PC-3 (cell line): ENCODE data around the gene EXOSC10. TPM values are rescaled to one million over a fixed set of nuclear protein-coding genes. Genes with fewer than 3 reads are reported as not detected.

Experiments used
- ATAC-seq: fragments of 200-7000 bp; cut with Tn5 transposase; 2 replicates; pipeline ENCODE4 v1.9.1; 2020; ENCODE audit warnings: mild to moderate bottlenecking, moderate library complexity
- BruUV-seq: library from RNA; stranded (reverse); fragments of 400-500 nt; replicated peaks from 2 replicates; lab custom pipeline; 2021; lab: Mats Ljungman, UMichigan
- CTCF ChIA-PET: fragments of 300-600 bp; sonication (Branson Sonifier 250); formaldehyde crosslinking; loops from one replicate; lab custom pipeline; 2022; ENCODE audit warnings: antibody characterized with exemption; lab: Charles Lee
- POLR2A ChIA-PET: fragments of 300-600 bp; sonication (Branson Sonifier 250); formaldehyde crosslinking; loops from one replicate; lab custom pipeline; 2022; ENCODE audit warnings: antibody characterized with exemption; ENCODE audit not compliant: unreplicated experiment; lab: Charles Lee
- DNase-seq: peaks from one replicate; pipeline ENCODE4 v3.0.0-alpha.2; 2015
- H2AFZ ChIP-seq: fragments of 300-600 bp; sonication (generic); 2 replicates; pipeline ENCODE4 v1.6.0; 2016; ENCODE audit warnings: antibody characterized with exemption, low read length
- H3F3A ChIP-seq: fragments of 300-600 bp; sonication (generic); one replicate; pipeline ENCODE4 v1.6.0; 2017; ENCODE audit warnings: antibody characterized with exemption, low read length, control low read depth, mild to moderate bottlenecking; ENCODE audit not compliant: unreplicated experiment
- H3K27ac ChIP-seq: fragments of 300-600 bp; sonication (generic); 2 replicates; pipeline ENCODE4 v1.5.1; 2016; ENCODE audit warnings: mild to moderate bottlenecking, low read length
- H3K27me3 ChIP-seq: fragments of 300-600 bp; sonication (generic); 2 replicates; pipeline ENCODE4 v1.6.1; 2016; ENCODE audit warnings: low read length, mixed read lengths
- H3K36me3 ChIP-seq: fragments of 300-600 bp; sonication (generic); 2 replicates; pipeline ENCODE4 v1.6.1; 2016; ENCODE audit warnings: low read depth, mixed run types, low read length, mixed read lengths
- H3K4me1 ChIP-seq: fragments of 300-600 bp; sonication (generic); 2 replicates; pipeline ENCODE4 v1.5.1; 2016; ENCODE audit warnings: low read length; ENCODE audit not compliant: insufficient read depth
- H3K4me2 ChIP-seq: fragments of 300-600 bp; sonication (generic); 2 replicates; pipeline ENCODE4 v1.6.0; 2016; ENCODE audit warnings: low read length
- H3K4me3 ChIP-seq: fragments of 300-600 bp; sonication (generic); 2 replicates; pipeline ENCODE4 v1.5.1; 2016; ENCODE audit warnings: mild to moderate bottlenecking, low read length, mixed read lengths
- H3K79me2 ChIP-seq: fragments of 300-600 bp; sonication (generic); 2 replicates; pipeline ENCODE4 v1.6.1; 2017; ENCODE audit warnings: low read length, mixed read lengths
- H3K9ac ChIP-seq: fragments of 300-600 bp; sonication (generic); 2 replicates; pipeline ENCODE4 v1.6.0; 2016; ENCODE audit warnings: mild to moderate bottlenecking, low read length
- H3K9me2 ChIP-seq: fragments of 300-600 bp; sonication (generic); replicated peaks from 2 replicates; pipeline ENCODE4 v1.6.1; 2016; ENCODE audit warnings: mixed run types, low read length, mixed read lengths
- H3K9me3 ChIP-seq: fragments of 300-600 bp; sonication (generic); 2 replicates; pipeline ENCODE4 v1.6.1; 2016; ENCODE audit warnings: low read length, mixed read lengths
- H4K20me1 ChIP-seq: fragments of 300-600 bp; sonication (generic); 2 replicates; pipeline ENCODE4 v1.6.1; 2016; ENCODE audit warnings: low read length, mixed read lengths
- EZH2 ChIP-seq: fragments of 300-600 bp; sonication (generic); IDR thresholded peaks from one replicate; pipeline ENCODE4 v1.6.1; 2017; ENCODE audit warnings: antibody characterized with exemption, mild to moderate bottlenecking, low read length; ENCODE audit not compliant: unreplicated experiment
- EZH2phosphoT487 ChIP-seq: fragments of 300-600 bp; sonication (generic); IDR thresholded peaks from 2 replicates; pipeline ENCODE4 v1.6.1; 2018; ENCODE audit warnings: mild to moderate bottlenecking, antibody characterized with exemption, low read length, borderline replicate concordance
- intact Hi-C: fragments of 100-400 bp; cut with micrococcal nuclease; formaldehyde crosslinking; loops from 2 replicates; pipeline ENCODE4 v1.9.0; 2023
- total RNA-seq: library from RNA; depleted of rRNA; stranded (reverse); fragments of >200 nt; gene quantifications from 2 replicates; pipeline ENCODE4 v1.2.3, GENCODE V29; 2014
- TF ChIP-seq, protein P1 (sequence below): fragments of 300-600 bp; sonication (generic); conservative IDR thresholded peaks from 2 replicates; pipeline ENCODE4 v1.5.1; 2017; ENCODE audit warnings: antibody characterized with exemption, low read depth, mild to moderate bottlenecking, low read length

EXOSC10 gene
- total RNA-seq, 1 experiment from 2014 or later: 96.3 TPM

DNA sequence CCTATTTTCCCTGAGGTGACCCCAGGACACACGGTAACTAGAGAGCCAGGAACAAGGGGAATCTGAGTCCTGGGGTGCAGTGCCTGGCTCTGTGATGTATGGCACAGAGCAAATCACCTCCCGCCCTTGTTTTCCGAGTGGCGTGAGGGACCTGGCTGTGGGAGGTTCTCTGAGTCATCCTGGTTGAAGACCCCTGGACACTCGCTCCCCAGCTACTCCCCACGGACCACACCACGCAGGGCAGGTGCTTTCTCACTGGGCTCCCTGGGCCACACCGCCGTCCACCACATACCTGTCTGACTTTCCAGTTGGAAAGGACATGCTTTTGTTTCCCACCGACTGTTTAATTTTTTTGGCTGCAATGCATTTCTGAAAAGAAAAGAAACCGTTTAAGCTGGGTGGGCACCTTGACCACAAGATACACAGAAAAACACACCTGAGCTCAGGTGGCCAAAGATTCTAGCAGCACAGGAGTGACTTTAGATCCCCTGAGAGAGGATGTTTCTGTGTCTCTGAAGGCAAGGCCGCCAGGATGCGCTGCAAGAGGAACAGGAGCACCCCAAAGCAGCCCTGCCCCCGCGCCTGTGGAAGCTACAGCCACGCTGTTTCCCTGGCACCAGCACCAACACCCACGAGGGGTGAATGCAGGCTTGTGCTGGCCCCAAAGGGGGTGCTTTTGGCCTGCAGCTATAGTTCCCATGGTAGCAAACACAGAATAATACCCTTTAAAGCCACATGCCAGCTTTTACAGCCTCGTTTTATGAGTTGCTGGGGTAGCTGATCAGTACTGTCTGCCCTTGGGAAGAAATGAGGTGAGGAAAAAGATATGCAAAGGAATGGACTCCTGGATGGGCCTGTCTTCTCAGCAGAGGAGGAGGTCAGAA, 31.7 kb downstream of the EXOSC10 start:
- Histone ChIP-seq H3K36me3 (peaks cover 59% of the 10 kb centered on the region), H3K79me2 (no peaks in the 10 kb centered on the region), H3K9ac (no peak overlapping the region), H3K4me1 (no peaks in the 10 kb centered on the region), H3K27me3 (no peaks in the 10 kb centered on the region), H3K27ac (no peak overlapping the region), H3K4me2 (no peak overlapping the region), H3K9me3 (no peaks in the 10 kb centered on the region), H2AFZ (no peak overlapping the region), H4K20me1 (no peaks in the 10 kb centered on the region), H3F3A (no peaks in the 10 kb centered on the region), H3K4me3 (no peak overlapping the region), H3K9me2 (no peaks in the 10 kb centered on the region)
- DNase-seq (no peak), ATAC-seq (no peak)
- TF ChIP-seq EZH2 (no peak), EZH2phosphoT487 (no peak)
- TF ChIP-seq, protein P1, sequence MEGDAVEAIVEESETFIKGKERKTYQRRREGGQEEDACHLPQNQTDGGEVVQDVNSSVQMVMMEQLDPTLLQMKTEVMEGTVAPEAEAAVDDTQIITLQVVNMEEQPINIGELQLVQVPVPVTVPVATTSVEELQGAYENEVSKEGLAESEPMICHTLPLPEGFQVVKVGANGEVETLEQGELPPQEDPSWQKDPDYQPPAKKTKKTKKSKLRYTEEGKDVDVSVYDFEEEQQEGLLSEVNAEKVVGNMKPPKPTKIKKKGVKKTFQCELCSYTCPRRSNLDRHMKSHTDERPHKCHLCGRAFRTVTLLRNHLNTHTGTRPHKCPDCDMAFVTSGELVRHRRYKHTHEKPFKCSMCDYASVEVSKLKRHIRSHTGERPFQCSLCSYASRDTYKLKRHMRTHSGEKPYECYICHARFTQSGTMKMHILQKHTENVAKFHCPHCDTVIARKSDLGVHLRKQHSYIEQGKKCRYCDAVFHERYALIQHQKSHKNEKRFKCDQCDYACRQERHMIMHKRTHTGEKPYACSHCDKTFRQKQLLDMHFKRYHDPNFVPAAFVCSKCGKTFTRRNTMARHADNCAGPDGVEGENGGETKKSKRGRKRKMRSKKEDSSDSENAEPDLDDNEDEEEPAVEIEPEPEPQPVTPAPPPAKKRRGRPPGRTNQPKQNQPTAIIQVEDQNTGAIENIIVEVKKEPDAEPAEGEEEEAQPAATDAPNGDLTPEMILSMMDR: no peak
- no TSS peak for BruUV-seq
- intact Hi-C loops: no loop called here
- POLR2A ChIA-PET: no interaction called here
- CTCF ChIA-PET: no interaction called here

GRCh38 chr1:11065796-11066195, 33.9 kb downstream of the EXOSC10 start:
- Histone ChIP-seq H3K4me2 (no peak overlapping the region), H3K27me3 (no peaks in the 10 kb centered on the region), H3K9me2 (no peaks in the 10 kb centered on the region), H3F3A (no peaks in the 10 kb centered on the region), H3K9me3 (no peaks in the 10 kb centered on the region), H2AFZ (no peak overlapping the region), H3K9ac (no peak overlapping the region), H3K27ac (no peak overlapping the region), H3K79me2 (peaks cover 13% of the 10 kb centered on the region), H3K4me3 (no peak overlapping the region), H3K4me1 (peaks cover 3% of the 10 kb centered on the region; the same call in 1 of the 2 replicates), H3K36me3 (peaks cover 45% of the 10 kb centered on the region), H4K20me1 (no peaks in the 10 kb centered on the region)
- ChIA-PET CTCF (no interaction called here), POLR2A (no interaction called here)
- ATAC-seq (no peak), DNase-seq (no peak)
- no peak for TF ChIP-seq EZH2phosphoT487
- TF ChIP-seq EZH2: no peak
- TF ChIP-seq, protein P1: no peak
- intact Hi-C loops: no loop called here
- BruUV-seq: no TSS peak

GRCh38 chr1:11064942-11065341, 34.7 kb downstream of the EXOSC10 start:
- POLR2A ChIA-PET: no interaction called here
- BruUV-seq: no TSS peak
- intact Hi-C loops: no loop called here

More at GRCh38 chr1:11064942-11065341, 34.7 kb downstream of the EXOSC10 start:
- peaks cover 20% of the 10 kb centered on the region for H3K79me2 ChIP-seq
- H3K4me2 ChIP-seq: no peak overlapping the region
- TF ChIP-seq, protein P1: no peak
- no peak for TF ChIP-seq EZH2
- no peak for TF ChIP-seq EZH2phosphoT487
- no peaks in the 10 kb centered on the region for H3K9me2 ChIP-seq
- H3F3A ChIP-seq: no peaks in the 10 kb centered on the region
- peaks cover 42% of the 10 kb centered on the region for H3K36me3 ChIP-seq
- DNase-seq: no peak
- no peak overlapping the region for H3K4me3 ChIP-seq
- ATAC-seq: no peak
- H3K9me3 ChIP-seq: no peaks in the 10 kb centered on the region
- CTCF ChIA-PET: no interaction called here
- H3K27ac ChIP-seq: no peak overlapping the region
- peaks cover 6% of the 10 kb centered on the region; the same call in 1 of the 2 replicates for H3K4me1 ChIP-seq
- H2AFZ ChIP-seq: no peak overlapping the region
- H4K20me1 ChIP-seq: no peaks in the 10 kb centered on the region
- no peak overlapping the region for H3K9ac ChIP-seq
- no peaks in the 10 kb centered on the region for H3K27me3 ChIP-seq
